IMR-90 (cell line): ENCODE results near the gene ADD1. TPM values are rescaled to one million over a fixed set of nuclear protein-coding genes. Genes with fewer than 3 reads are reported as not detected.

Experiments used
- ATAC-seq: fragments of 200-7000 bp; cut with Tn5 transposase; 2 replicates; pipeline ENCODE4 v1.9.1; 2020; ENCODE audit warnings: low read depth, mild to moderate bottlenecking, moderate library complexity
- BruUV-seq: library from RNA; stranded (reverse); fragments of 400-500 nt; replicated peaks from 2 replicates; lab custom pipeline; 2021; lab: Mats Ljungman, UMichigan
- CTCF ChIA-PET: fragments of 300-600 bp; formaldehyde crosslinking; extraction: SDS; loops from one replicate; lab custom pipeline; 2021; ENCODE audit warnings: antibody characterized with exemption; lab: Yijun Ruan, JAX
- POLR2A ChIA-PET: fragments of 300-600 bp; sonication (Branson Sonifier 250); formaldehyde crosslinking; loops from one replicate; lab custom pipeline; 2022; ENCODE audit warnings: antibody characterized with exemption; ENCODE audit not compliant: unreplicated experiment; lab: Charles Lee
- DNase-seq: peaks from one replicate; pipeline ENCODE4 v3.0.0; 2013
- H2AFZ ChIP-seq: replicated peaks from 2 replicates; pipeline ENCODE3; 2013; ENCODE audit warnings: low read length, mild to moderate bottlenecking; ENCODE audit not compliant: poor library complexity
- H2AK5ac ChIP-seq: 2 replicates; pipeline ENCODE4 v1.6.1; 2013; ENCODE audit warnings: low read depth, low read length, inconsistent platforms
- H2AK9ac ChIP-seq: replicated peaks from 2 replicates; pipeline ENCODE3; 2013; ENCODE audit warnings: mild to moderate bottlenecking, low read depth, low read length, moderate library complexity; ENCODE audit not compliant: poor library complexity
- H2BK120ac ChIP-seq: 2 replicates; pipeline ENCODE4 v1.6.1; 2013; ENCODE audit warnings: low read depth, low read length, inconsistent platforms
- H2BK15ac ChIP-seq: 3 replicates; pipeline ENCODE4 v1.6.1; 2013; ENCODE audit warnings: low read depth, low read length, inconsistent platforms
- H2BK20ac ChIP-seq: 2 replicates; pipeline ENCODE4 v1.6.1; 2013; ENCODE audit warnings: low read depth, mild to moderate bottlenecking, inconsistent platforms, low read length, moderate library complexity
- H2BK5ac ChIP-seq: 2 replicates; pipeline ENCODE4 v1.6.1; 2013; ENCODE audit warnings: mild to moderate bottlenecking, low read depth, low read length, inconsistent platforms; ENCODE audit not compliant: poor library complexity, severe bottlenecking
- H3K14ac ChIP-seq: replicated peaks from 2 replicates; pipeline ENCODE4 v1.6.1; 2013; ENCODE audit warnings: low read depth, low read length, inconsistent platforms
- H3K18ac ChIP-seq: 2 replicates; pipeline ENCODE4 v1.6.1; 2013; ENCODE audit warnings: low read depth, low read length, control low read depth
- H3K23ac ChIP-seq: 2 replicates; pipeline ENCODE4 v1.6.1; 2013; ENCODE audit warnings: low read depth, low read length, inconsistent platforms
- H3K27ac ChIP-seq: 2 replicates; pipeline ENCODE4 v1.5.1; 2013; ENCODE audit warnings: mild to moderate bottlenecking, control low read depth, low read length; ENCODE audit not compliant: insufficient read depth
- H3K27me3 ChIP-seq: 2 replicates; pipeline ENCODE4 v1.6.1; 2013; ENCODE audit warnings: low read length; ENCODE audit not compliant: control insufficient read depth, insufficient read depth
- H3K36me3 ChIP-seq: 2 replicates; pipeline ENCODE4 v1.6.1; 2013; ENCODE audit warnings: low read length, mixed read lengths; ENCODE audit not compliant: control insufficient read depth, insufficient read depth
- H3K4ac ChIP-seq: 2 replicates; pipeline ENCODE4 v1.6.1; 2013; ENCODE audit warnings: low read depth, low read length, inconsistent platforms
- H3K4me1 ChIP-seq: 2 replicates; pipeline ENCODE4 v1.6.1; 2013; ENCODE audit warnings: low read length, mixed read lengths; ENCODE audit not compliant: control insufficient read depth, insufficient read depth
- H3K4me2 ChIP-seq: 2 replicates; pipeline ENCODE4 v1.6.1; 2013; ENCODE audit warnings: low read depth, mild to moderate bottlenecking, control low read depth, low read length, moderate library complexity
- H3K4me3 ChIP-seq: 2 replicates; pipeline ENCODE4 v1.5.1; 2013; ENCODE audit warnings: low read depth, mild to moderate bottlenecking, control low read depth, low read length, moderate library complexity; ENCODE audit not compliant: insufficient read depth
- H3K56ac ChIP-seq: 2 replicates; pipeline ENCODE4 v1.6.1; 2013; ENCODE audit warnings: low read length, inconsistent platforms; ENCODE audit not compliant: insufficient read depth; ENCODE audit errors: extremely low read depth
- H3K79me1 ChIP-seq, 2 experiments: 2 replicates each; pipeline ENCODE4 v1.6.1; 2013; ENCODE audit warnings: low read length in 2 of 2, inconsistent platforms in 1 of 2, low read depth in 1 of 2
- H3K9ac ChIP-seq: 2 replicates; pipeline ENCODE4 v1.6.1; 2013; ENCODE audit warnings: low read depth, low read length, control low read depth
- H3K9me1 ChIP-seq: 2 replicates; pipeline ENCODE4 v1.6.1; 2013; ENCODE audit warnings: low read length, inconsistent platforms; ENCODE audit not compliant: insufficient read depth
- H3K9me3 ChIP-seq: 2 replicates; pipeline ENCODE4 v1.6.1; 2013; ENCODE audit warnings: low read length; ENCODE audit not compliant: control insufficient read depth, insufficient read depth
- H4K20me1 ChIP-seq: 2 replicates; pipeline ENCODE4 v1.6.1; 2013; ENCODE audit warnings: low read length, inconsistent platforms; ENCODE audit not compliant: insufficient read depth
- H4K5ac ChIP-seq: 2 replicates; pipeline ENCODE4 v1.6.1; 2013; ENCODE audit warnings: mild to moderate bottlenecking, low read depth, low read length, control low read depth
- H4K8ac ChIP-seq, 2 experiments: 2 replicates each; pipeline ENCODE4 v1.6.1; 2013; ENCODE audit warnings: low read depth in 2 of 2, low read length in 2 of 2, control low read depth in 1 of 2, inconsistent platforms in 1 of 2
- H4K91ac ChIP-seq: 2 replicates; pipeline ENCODE4 v1.6.1; 2013; ENCODE audit warnings: low read depth, low read length, inconsistent platforms; ENCODE audit not compliant: insufficient read depth
- FOS ChIP-seq: fragments of 150-350 bp; IDR thresholded peaks from 2 replicates; pipeline ENCODE4 v1.6.1; 2016; ENCODE audit warnings: low read depth, low read length
- MXI1 ChIP-seq: IDR thresholded peaks from 2 replicates; pipeline ENCODE4 v1.6.1; 2012; ENCODE audit warnings: low read depth, mild to moderate bottlenecking, low read length, moderate library complexity, borderline replicate concordance
- RAD21 ChIP-seq: IDR thresholded peaks from 2 replicates; pipeline ENCODE4 v1.6.1; 2012; ENCODE audit warnings: low read length, improper control_type of control experiment
- WGBS, 2 experiments: methylation state at CpG; one replicate each; pipeline versions ENCODE4 v1.1.5 to v1.1.7; 2013; ENCODE audit warnings: missing lambda C conversion rate in 2 of 2; ENCODE audit not compliant: insufficient read length in 1 of 2; ENCODE audit errors: extremely low coverage in 2 of 2; 5-methylcytosine and 5-hydroxymethylcytosine counted together
- dilution Hi-C: fragments of 300-500 bp; cut with HindIII; formaldehyde crosslinking; loops from one replicate; pipeline ENCODE4 v1.14.3; 2018; ENCODE audit warnings: low sequenced_read_pairs; ENCODE audit not compliant: unreplicated experiment
- in situ Hi-C: fragments of 300-500 bp; cut with MboI; formaldehyde crosslinking; loops from 3 replicates; pipeline ENCODE4 v1.14.3; 2019; ENCODE audit warnings: low sequenced_read_pairs, inconsistent platforms, mixed read lengths
- intact Hi-C: fragments of 100-400 bp; cut with micrococcal nuclease; formaldehyde crosslinking; loops from 2 replicates; pipeline ENCODE4 v1.10.0; 2022
- polyA plus RNA-seq, 3 experiments: library from polyadenylated mRNA; depleted of rRNA; stranded (reverse); fragments of >200 nt; gene quantifications; 2 replicates each; pipeline ENCODE4 v1.2.3, GENCODE V29; 2012; ENCODE audit warnings: low replicate concordance in 1 of 3
- total RNA-seq: library from RNA; depleted of rRNA; stranded (reverse); fragments of >200 nt; gene quantifications from 2 replicates; pipeline ENCODE4 v1.2.3, GENCODE V29; 2012

The ADD1 gene
- total and polyA plus RNA-seq, 2 of the 4 experiments (the other 2 are of a cell fraction) = 122 to 215 TPM

DNA sequence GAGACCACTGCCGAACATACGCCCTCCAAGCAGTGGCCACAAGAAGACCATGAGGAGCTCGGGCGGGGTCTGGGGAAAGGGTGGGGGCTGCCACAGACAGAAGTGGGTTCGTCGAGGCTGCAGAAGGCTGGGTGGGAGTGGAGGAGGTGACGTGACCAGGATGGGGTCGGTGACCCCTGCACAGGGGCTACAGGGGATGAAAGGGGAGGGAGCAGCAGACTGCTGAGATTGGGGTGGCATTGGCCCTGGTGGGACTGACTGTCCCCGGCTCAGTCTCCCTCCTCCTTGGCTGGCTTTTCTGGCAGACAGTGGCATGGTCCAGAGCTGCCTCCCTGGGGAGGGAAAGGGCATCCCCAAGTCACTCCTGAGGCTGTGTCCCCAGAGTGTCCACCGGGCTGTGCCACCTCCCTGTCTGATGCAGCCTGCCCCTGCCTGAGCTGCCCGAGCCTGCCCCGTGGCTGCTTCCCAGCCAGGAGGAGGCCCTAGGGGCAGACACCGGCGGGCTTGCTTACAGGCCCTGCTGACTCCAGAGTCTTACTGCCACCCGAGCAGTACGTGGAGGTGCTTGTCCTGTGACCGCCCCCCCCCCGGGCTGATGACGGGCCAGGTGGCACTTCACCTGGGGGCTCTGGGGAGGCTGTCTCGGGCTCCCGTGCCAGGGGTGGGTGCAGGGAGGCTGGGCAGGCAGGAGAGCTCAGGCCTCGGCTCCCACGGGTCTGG, 43.5 kb upstream of the ADD1 start:
- H3K56ac ChIP-seq = no peak overlapping the region
- H4K91ac ChIP-seq = peak overlapping the region; percentile 65; the same call in 1 of the 2 replicates
- H3K27me3 ChIP-seq = no peaks in the 10 kb centered on the region
- intact Hi-C loops = no loop called here
- H3K27ac ChIP-seq = peak overlapping the region; percentile 94
- H3K4me1 ChIP-seq = peaks cover 45% of the 10 kb centered on the region
- 83% methylated on average over 14 of the region's 23 CpGs; no CpG with 5 or more reads in 1 of the 2 experiments for WGBS, 2 experiments
- no TSS peak for BruUV-seq
- 0 out of 2 replicates have a peak, but pooled peaks have one; percentile 3 for ATAC-seq
- peak overlapping the region; percentile 75 for H4K5ac ChIP-seq
- H2BK15ac ChIP-seq = no peak overlapping the region; the same call in 2 of the 3 replicates
- H3K4me3 ChIP-seq = no peak overlapping the region
- 0 out of 2 replicates have a peak overlapping the region, but pooled peaks have one; percentile 45 for H2BK20ac ChIP-seq
- 0 out of 2 replicates have a peak overlapping the region, but pooled peaks have one; percentile 2 for H2BK120ac ChIP-seq
- H3K9ac ChIP-seq = peak overlapping the region; percentile 54; the same call in 1 of the 2 replicates
- POLR2A ChIA-PET = no interaction called here
- H4K8ac ChIP-seq = peak overlapping the region; percentile 73 to 95; a peak in 3 of 4 replicates
- in situ Hi-C loops = no loop called here
- no peak overlapping the region for H3K4me2 ChIP-seq
- no peak for DNase-seq
- dilution Hi-C loops = no loop called here
- peak overlapping the region; percentile 72 for H3K14ac ChIP-seq
- TF ChIP-seq RAD21 = no peak
- no peak for TF ChIP-seq MXI1
- no peak for TF ChIP-seq FOS
- peaks cover 5 to 90% of the 10 kb centered on the region in 2 experiments for H3K79me1 ChIP-seq
- CTCF ChIA-PET = no interaction called here
- H2AK5ac ChIP-seq = peak overlapping the region; percentile 92; the same call in 1 of the 2 replicates
- H3K36me3 ChIP-seq = 0 out of 2 replicates have a peak, but pooled peaks cover 2% of the 10 kb centered on the region
- no peaks in the 10 kb centered on the region for H3K9me3 ChIP-seq
- peak overlapping the region; percentile 91 for H2AFZ ChIP-seq
- no peaks in the 10 kb centered on the region for H4K20me1 ChIP-seq
- H3K9me1 ChIP-seq = peaks cover 2% of the 10 kb centered on the region; the same call in 1 of the 2 replicates
- H3K18ac ChIP-seq = peak overlapping the region; percentile 70; the same call in 1 of the 2 replicates
- H3K4ac ChIP-seq = peak overlapping the region; percentile 93
- peak overlapping the region; percentile 80 for H2BK5ac ChIP-seq
- peak overlapping the region; percentile 31 for H2AK9ac ChIP-seq
- peak overlapping the region; percentile 3; the same call in 1 of the 2 replicates for H3K23ac ChIP-seq
